H1 (cell line): Measurements from ENCODE around the gene LCP1. TPM values are rescaled to one million over a fixed set of nuclear protein-coding genes. Genes with fewer than 3 reads are reported as not detected.

Experiments used
- CTCF ChIA-PET: fragments of 300-600 bp; sonication (Branson Sonifier 250); formaldehyde crosslinking; loops from one replicate; lab custom pipeline; 2021; ENCODE audit not compliant: partially characterized antibody; lab: Charles Lee
- POLR2A ChIA-PET: fragments of 300-600 bp; sonication (Branson Sonifier 250); formaldehyde crosslinking; loops from one replicate; lab custom pipeline; 2021; ENCODE audit warnings: inconsistent platforms; ENCODE audit not compliant: partially characterized antibody; lab: Charles Lee
- DNase-seq, 2 experiments: peaks; one replicate each; pipeline versions ENCODE4 v3.0.0 to v3.0.0-alpha.2; 2010 to 2022; ENCODE audit warnings: low spot score in 2 of 2, low read depth in 1 of 2, mixed read lengths in 1 of 2
- FAIRE-seq: peaks from 2 replicates; lab custom pipeline; 2011; peaks lifted over from hg19 to GRCh38; lab: Jason Lieb, UNC
- H2AFZ ChIP-seq: 2 replicates; pipeline ENCODE4 v1.8.1; 2012; ENCODE audit warnings: low read length, inconsistent platforms
- H2AK5ac ChIP-seq: 2 replicates; pipeline ENCODE4 v1.6.1; 2013; ENCODE audit warnings: low read depth, low read length
- H2BK120ac ChIP-seq: replicated peaks from 2 replicates; pipeline ENCODE3; 2013; ENCODE audit warnings: low read depth, low read length, inconsistent platforms
- H2BK12ac ChIP-seq: 2 replicates; pipeline ENCODE4 v1.6.1; 2013; ENCODE audit warnings: low read depth, low read length
- H2BK15ac ChIP-seq: 2 replicates; pipeline ENCODE4 v1.6.1; 2013; ENCODE audit warnings: low read length
- H2BK20ac ChIP-seq: 2 replicates; pipeline ENCODE4 v1.6.1; 2013; ENCODE audit warnings: low read length
- H2BK5ac ChIP-seq: 2 replicates; pipeline ENCODE4 v1.6.1; 2013; ENCODE audit warnings: low read depth, low read length
- H3K14ac ChIP-seq: 2 replicates; pipeline ENCODE4 v1.6.1; 2013; ENCODE audit warnings: inconsistent platforms; ENCODE audit not compliant: insufficient read length
- H3K18ac ChIP-seq: 2 replicates; pipeline ENCODE4 v1.6.1; 2013; ENCODE audit warnings: low read length; ENCODE audit errors: extremely low read depth
- H3K23ac ChIP-seq: 2 replicates; pipeline ENCODE4 v1.6.1; 2013; ENCODE audit warnings: inconsistent platforms; ENCODE audit not compliant: insufficient read length
- H3K23me2 ChIP-seq: 2 replicates; pipeline ENCODE4 v1.6.1; 2013; ENCODE audit warnings: low read depth, low read length
- H3K27ac ChIP-seq: 2 replicates; pipeline ENCODE4 v1.6.1; 2011; ENCODE audit warnings: low read depth, low read length, inconsistent platforms
- H3K27me3 ChIP-seq, 4 experiments: replicated peaks in 1 of 4; 1 replicate in 1 of 4; 2 replicates in 3 of 4; pipeline versions ENCODE4 v1.6.1 to v1.8.1; 2011 to 2013; ENCODE audit warnings: low read length in 3 of 4, mild to moderate bottlenecking in 3 of 4, inconsistent platforms in 2 of 4, mixed read lengths in 2 of 4, moderate library complexity in 1 of 4; ENCODE audit not compliant: control insufficient read depth in 3 of 4, insufficient read depth in 3 of 4; ENCODE audit errors: extremely low read depth in 1 of 4
- H3K36me3 ChIP-seq, 4 experiments: 2 replicates each; pipeline versions ENCODE4 v1.6.1 to v1.8.1; 2011 to 2013; ENCODE audit warnings: mild to moderate bottlenecking in 4 of 4, low read length in 3 of 4, moderate library complexity in 2 of 4, control low read depth in 1 of 4, inconsistent platforms in 1 of 4; ENCODE audit not compliant: insufficient read depth in 4 of 4, control insufficient read depth in 2 of 4
- H3K4ac ChIP-seq: replicated peaks from 2 replicates; pipeline ENCODE3; 2013; ENCODE audit warnings: low read length, low read depth, mixed read lengths, inconsistent platforms; ENCODE audit not compliant: insufficient read length
- H3K4me1 ChIP-seq, 4 experiments: replicated peaks in 1 of 4; 1 replicate in 1 of 4; 2 replicates in 3 of 4; pipeline versions ENCODE4 v1.6.1 to v1.8.1; 2011 to 2013; ENCODE audit warnings: low read length in 3 of 4, inconsistent platforms in 2 of 4, mixed read lengths in 1 of 4; ENCODE audit not compliant: insufficient read depth in 4 of 4, control insufficient read depth in 3 of 4
- H3K4me2 ChIP-seq, 2 experiments: 2 replicates each; pipeline versions ENCODE4 v1.6.1 to v1.8.1; 2011 to 2013; ENCODE audit warnings: low read depth in 2 of 2, low read length in 2 of 2, control low read depth in 1 of 2, inconsistent platforms in 1 of 2, mild to moderate bottlenecking in 1 of 2; ENCODE audit not compliant: insufficient read depth in 1 of 2
- H3K4me3 ChIP-seq, 4 experiments: fragments of 200-600, 300-600 bp in 1 of 4; sonication (generic), shearing (Covaris generic), sonication (Bioruptor Twin) in 1 of 4; 2 replicates each; pipeline versions ENCODE4 v1.5.1 to v1.8.1; 2011 to 2016; ENCODE audit warnings: low read length in 4 of 4, low read depth in 3 of 4, control low read depth in 2 of 4, inconsistent platforms in 2 of 4, mild to moderate bottlenecking in 2 of 4, mixed read lengths in 1 of 4, moderate library complexity in 1 of 4; ENCODE audit not compliant: insufficient read depth in 2 of 4; ENCODE audit errors: extremely low read depth in 1 of 4
- H3K56ac ChIP-seq: replicated peaks from 2 replicates; pipeline ENCODE3; 2013; ENCODE audit warnings: low read depth, mild to moderate bottlenecking, mixed read lengths, low read length, inconsistent platforms; ENCODE audit not compliant: insufficient read length
- H3K79me1 ChIP-seq: 2 replicates; pipeline ENCODE4 v1.6.1; 2013; ENCODE audit warnings: low read depth, low read length, control low read depth
- H3K79me2 ChIP-seq, 2 experiments: 2 replicates each; pipeline versions ENCODE4 v1.6.1 to v1.8.1; 2012 to 2013; ENCODE audit warnings: low read length in 2 of 2, mild to moderate bottlenecking in 2 of 2, inconsistent platforms in 1 of 2; ENCODE audit not compliant: insufficient read depth in 2 of 2, control insufficient read depth in 1 of 2
- H3K9ac ChIP-seq, 4 experiments: replicated peaks in 1 of 4; 1 replicate in 1 of 4; 2 replicates in 3 of 4; pipeline versions ENCODE4 v1.6.1 to v1.8.1; 2011 to 2013; ENCODE audit warnings: low read depth in 3 of 4, low read length in 3 of 4, control low read depth in 2 of 4, mild to moderate bottlenecking in 2 of 4, moderate library complexity in 2 of 4, inconsistent platforms in 1 of 4; ENCODE audit errors: extremely low read depth in 1 of 4
- H3K9me3 ChIP-seq, 2 experiments: 2 replicates each; pipeline versions ENCODE4 v1.6.1 to v1.8.1; 2012 to 2013; ENCODE audit warnings: mild to moderate bottlenecking in 2 of 2, moderate library complexity in 2 of 2, control low read depth in 1 of 2, inconsistent platforms in 1 of 2, low read depth in 1 of 2, low read length in 1 of 2, mixed read lengths in 1 of 2; ENCODE audit not compliant: insufficient read depth in 2 of 2
- H4K20me1 ChIP-seq, 2 experiments: replicated peaks in 1 of 2; 2 replicates each; pipeline versions ENCODE3 to v1.8.1; 2011 to 2013; ENCODE audit warnings: inconsistent platforms in 2 of 2, low read length in 2 of 2, mild to moderate bottlenecking in 1 of 2; ENCODE audit not compliant: insufficient read depth in 2 of 2, control insufficient read depth in 1 of 2
- H4K5ac ChIP-seq: 2 replicates; pipeline ENCODE4 v1.6.1; 2013; ENCODE audit warnings: low read length, low read depth, mixed read lengths, inconsistent platforms; ENCODE audit not compliant: insufficient read length
- H4K8ac ChIP-seq: 2 replicates; pipeline ENCODE4 v1.8.0; 2013; ENCODE audit warnings: mild to moderate bottlenecking, moderate library complexity, low read length, inconsistent platforms; ENCODE audit not compliant: insufficient read depth; ENCODE audit errors: extremely low read depth
- H4K91ac ChIP-seq: replicated peaks from 2 replicates; pipeline ENCODE3; 2013; ENCODE audit warnings: low read length, mixed read lengths, inconsistent platforms; ENCODE audit not compliant: insufficient read length
- ASH2L ChIP-seq: fragments of 200-600, 300-600 bp; sonication (generic); IDR thresholded peaks from one replicate; pipeline ENCODE4 v1.7.1; 2017; ENCODE audit warnings: low read length
- CBX5 ChIP-seq: fragments of 300-800, 300-1000 bp; sonication (generic); IDR thresholded peaks from 2 replicates; pipeline ENCODE4 v1.7.1; 2016; ENCODE audit warnings: antibody characterized with exemption, low read length, low read depth
- GABPA ChIP-seq: IDR thresholded peaks from 2 replicates; pipeline ENCODE4 v1.6.1; 2011; ENCODE audit warnings: mild to moderate bottlenecking, low read length, moderate library complexity, borderline replicate concordance; ENCODE audit not compliant: insufficient read depth
- JUND ChIP-seq: IDR thresholded peaks from 2 replicates; pipeline ENCODE4 v1.6.1; 2011; ENCODE audit warnings: mild to moderate bottlenecking, improper control_type of control experiment, low read length
- KDM4A ChIP-seq: IDR thresholded peaks from one replicate; pipeline ENCODE4 v1.7.1; 2012; ENCODE audit warnings: low read depth, mild to moderate bottlenecking, moderate library complexity, low read length, inconsistent platforms; ENCODE audit not compliant: severe bottlenecking
- NANOG ChIP-seq: IDR thresholded peaks from 2 replicates; pipeline ENCODE4 v1.6.1; 2011; ENCODE audit warnings: low read length, low read depth, mild to moderate bottlenecking, inconsistent platforms; ENCODE audit not compliant: insufficient read depth, poor library complexity, severe bottlenecking
- POLR2A ChIP-seq, 2 experiments: IDR thresholded peaks; 1 replicate in 1 of 2; 2 replicates in 1 of 2; pipeline ENCODE4 v1.6.1; 2011; ENCODE audit warnings: low read depth in 2 of 2, low read length in 2 of 2, mild to moderate bottlenecking in 2 of 2; ENCODE audit errors: control extremely low read depth in 1 of 2
- POU5F1 ChIP-seq: IDR thresholded peaks from 2 replicates; pipeline ENCODE4 v1.6.1; 2011; ENCODE audit warnings: low read depth, mild to moderate bottlenecking, low read length, moderate library complexity
- SIRT6 ChIP-seq: IDR thresholded peaks from one replicate; pipeline ENCODE4 v1.7.1; 2012; ENCODE audit warnings: low read length, inconsistent platforms
- SP1 ChIP-seq: IDR thresholded peaks from 2 replicates; pipeline ENCODE4 v1.6.1; 2011; ENCODE audit warnings: low read depth, low read length
- SUZ12 ChIP-seq: fragments of 200-600 bp; sonication (generic); IDR thresholded peaks from 2 replicates; pipeline ENCODE4 v1.6.1; 2012; ENCODE audit warnings: mild to moderate bottlenecking, inconsistent platforms, low read length, moderate library complexity, mixed read lengths
- TBP ChIP-seq: IDR thresholded peaks from 2 replicates; pipeline ENCODE4 v1.6.1; 2011; ENCODE audit warnings: low read depth, low read length, improper control_type of control experiment
- TEAD4 ChIP-seq: IDR thresholded peaks from 2 replicates; pipeline ENCODE4 v1.6.1; 2012; ENCODE audit warnings: low read depth, low read length, inconsistent platforms, mixed read lengths
- WGBS, 2 experiments: shearing (Covaris generic) in 1 of 2; methylation state at CpG; one replicate each; pipeline versions ENCODE4 v1.1.6 to v1.1.7; 2013 to 2015; ENCODE audit warnings: low lambda C conversion rate in 2 of 2, mixed read lengths in 2 of 2, inconsistent platforms in 1 of 2, low coverage in 1 of 2, missing lambda C conversion rate in 1 of 2; ENCODE audit not compliant: insufficient replicate concordance in 2 of 2, insufficient coverage in 1 of 2, insufficient read length in 1 of 2; ENCODE audit errors: extremely low coverage in 1 of 2, missing lambda C conversion rate in 1 of 2; 5-methylcytosine and 5-hydroxymethylcytosine counted together
- polyA plus RNA-seq, 7 experiments: library from polyadenylated mRNA; depleted of rRNA in 3 of 7; stranded (reverse) in 5 of 7; unstranded in 2 of 7; fragments of >200 nt in 5 of 7; fragments of 200-250 nt in 2 of 7; gene quantifications; 1 replicate in 5 of 7; 2 replicates in 1 of 7; 4 replicates in 1 of 7; pipeline versions ENCODE4 v1.2.1 to v1.2.3, GENCODE V29; 2011 to 2013; ENCODE audit warnings: missing spikeins in 2 of 7, mixed read lengths in 2 of 7
- total RNA-seq: library from RNA; stranded (reverse); fragmentation: NEBNext Ultra II Directional; extraction: Animal tissue kit (Norgen Biotek cat#: 25700); gene quantifications from 2 replicates; pipeline ENCODE4 v1.2.1, GENCODE V29; 2021
- TF ChIP-seq, protein P1 (sequence below): IDR thresholded peaks from 2 replicates; pipeline ENCODE4 v1.6.1; 2012; ENCODE audit warnings: low read length, inconsistent platforms

LCP1 gene
- total and polyA plus RNA-seq, 2 of the 8 experiments (the other 6 are each of a cell fraction or from before 2014, with no cell fraction given), result 0.65 to 4.3 TPM

DNA sequence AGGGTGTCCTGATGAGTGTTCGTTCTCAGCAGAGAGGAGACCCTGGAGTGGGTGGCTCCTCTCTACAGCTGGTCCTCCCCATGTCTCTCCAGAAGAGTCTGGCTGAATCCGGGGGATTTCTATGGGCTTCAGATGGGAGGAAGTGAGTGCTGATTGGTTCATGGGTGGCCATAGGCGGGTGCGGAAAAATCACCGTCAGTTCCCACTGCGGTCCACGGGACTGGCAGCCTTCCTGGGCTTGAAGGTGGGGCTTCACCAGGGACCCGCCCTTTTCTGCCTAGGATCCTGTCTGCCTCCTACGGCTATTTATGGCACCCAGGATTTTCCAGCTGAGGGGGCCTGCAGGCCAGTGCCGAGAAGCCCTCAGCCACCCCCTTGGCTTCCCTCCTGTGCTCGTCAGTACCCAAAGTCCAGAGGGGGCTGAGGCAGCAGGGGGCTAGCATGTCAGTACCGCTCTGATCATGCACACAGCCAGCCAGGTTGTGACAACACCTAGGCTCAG lies 95.5 kb downstream of the LCP1 start:
- CTCF ChIA-PET, result interaction anchor here (1.0 to 1.1 kb wide), 3 partner anchors 8 to 40 kb away, joined by 3 to 5 read pairs (median 3); no protein-coding TSS in a partner anchor
- 90% methylated on average over 10 of the region's 12 CpGs; no CpG with 5 or more reads in 1 of the 2 experiments for WGBS, 2 experiments
- TF ChIP-seq SP1, result no peak
- TF ChIP-seq POU5F1, result no peak
- TF ChIP-seq ASH2L, result no peak
- TF ChIP-seq, protein P1, sequence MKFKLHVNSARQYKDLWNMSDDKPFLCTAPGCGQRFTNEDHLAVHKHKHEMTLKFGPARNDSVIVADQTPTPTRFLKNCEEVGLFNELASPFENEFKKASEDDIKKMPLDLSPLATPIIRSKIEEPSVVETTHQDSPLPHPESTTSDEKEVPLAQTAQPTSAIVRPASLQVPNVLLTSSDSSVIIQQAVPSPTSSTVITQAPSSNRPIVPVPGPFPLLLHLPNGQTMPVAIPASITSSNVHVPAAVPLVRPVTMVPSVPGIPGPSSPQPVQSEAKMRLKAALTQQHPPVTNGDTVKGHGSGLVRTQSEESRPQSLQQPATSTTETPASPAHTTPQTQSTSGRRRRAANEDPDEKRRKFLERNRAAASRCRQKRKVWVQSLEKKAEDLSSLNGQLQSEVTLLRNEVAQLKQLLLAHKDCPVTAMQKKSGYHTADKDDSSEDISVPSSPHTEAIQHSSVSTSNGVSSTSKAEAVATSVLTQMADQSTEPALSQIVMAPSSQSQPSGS, result no peak
- TF ChIP-seq POLR2A (IDR thresholded peaks at IDR 0.05; ENCODE audit: control extremely low read depth in 1 of 2, low read depth in 2 of 2, low read length in 2 of 2), result no peak
- TF ChIP-seq TEAD4, result no peak
- TF ChIP-seq KDM4A, result no peak
- TF ChIP-seq TBP, result no peak
- TF ChIP-seq GABPA, result no peak
- TF ChIP-seq JUND, result no peak
- TF ChIP-seq SIRT6, result no peak
- no peak for TF ChIP-seq NANOG
- TF ChIP-seq CBX5, result no peak
- TF ChIP-seq SUZ12, result no peak

More for the DNA sequence above, 95.5 kb downstream of the LCP1 start:
- Histone ChIP-seq H2BK120ac (no peak overlapping the region), H4K5ac (no peak overlapping the region), H2BK5ac (no peak overlapping the region), H3K23ac (no peak overlapping the region), H3K36me3 (no peaks in the 10 kb centered on the region), H3K27ac (no peak overlapping the region), H2BK12ac (no peak overlapping the region), H2AFZ (no peak overlapping the region), H2BK20ac (no peak overlapping the region), H3K4ac (no peak overlapping the region), H4K91ac (no peak overlapping the region), H3K4me2 (no peak overlapping the region), H3K18ac (no peak overlapping the region), H3K4me1 (no peaks in the 10 kb centered on the region), H3K56ac (no peak overlapping the region), H3K4me3 (no peak overlapping the region), H3K23me2 (no peaks in the 10 kb centered on the region), H3K27me3 (no peaks in the 10 kb centered on the region), H3K79me1 (no peaks in the 10 kb centered on the region), H3K79me2 (no peaks in the 10 kb centered on the region), H3K14ac (no peak overlapping the region), H2BK15ac (no peak overlapping the region), H3K9ac (no peak overlapping the region), H4K20me1 (no peaks in the 10 kb centered on the region), H4K8ac (no peak overlapping the region), H2AK5ac (no peak overlapping the region), H3K9me3 (peaks cover 0 to 7% of the 10 kb centered on the region in 2 experiments; a peak in 1 of 4 replicates)
- FAIRE-seq (no peak), DNase-seq (no peak)
- POLR2A ChIA-PET, result no interaction called here
